ENCODE results near the gene LRIF1. TPM values are rescaled to one million over a fixed set of nuclear protein-coding genes. Genes with fewer than 3 reads are reported as not detected.
"Not testable (repeated sequence)": the region's sequence is repeated elsewhere in the genome, so short reads cannot be mapped to it uniquely, and the experiment has no call there.

LRIF1 gene
- total and polyA plus RNA-seq, 2 of the 8 experiments (the other 6 are each of a cell fraction or from before 2014, with no cell fraction given) = 5.2 to 19.3 TPM

DNA sequence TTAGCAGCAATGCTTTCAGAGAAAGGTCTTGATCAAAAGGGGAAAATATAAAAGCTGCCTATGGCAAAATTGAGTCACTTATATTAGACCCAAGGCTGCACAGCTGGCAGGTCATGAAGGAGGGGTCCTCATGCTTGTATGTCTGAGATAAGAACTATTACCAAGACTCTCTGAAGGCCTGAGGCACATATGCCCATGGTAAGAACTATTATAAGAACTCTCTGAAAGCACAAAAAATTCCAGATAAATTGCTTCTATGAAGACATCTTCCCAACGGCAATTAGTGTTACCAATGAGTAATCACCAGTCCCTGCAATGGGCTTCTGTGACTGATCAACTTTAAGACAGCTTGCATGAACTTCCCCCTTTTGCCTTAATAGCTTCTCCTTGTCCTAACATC, 42.8 kb upstream of the LRIF1 start:
- Histone ChIP-seq H3K4me2 (ENCODE audit: insufficient read depth in 1 of 2, low read depth in 2 of 2, low read length in 2 of 2) (no peak overlapping the region), H3K56ac (replicated peaks; ENCODE audit: insufficient read length, low read depth, low read length) (no peak overlapping the region), H3K4me3 (ENCODE audit: extremely low read depth in 1 of 4, insufficient read depth in 2 of 4, low read depth in 3 of 4, low read length in 4 of 4) (no peak overlapping the region), H3K18ac (ENCODE audit: extremely low read depth, low read length) (no peak overlapping the region), H3K9ac (replicated peaks in 1 of 4; ENCODE audit: extremely low read depth in 1 of 4, low read depth in 3 of 4, low read length in 3 of 4) (no peak overlapping the region), H4K91ac (replicated peaks; ENCODE audit: insufficient read length, low read length) (no peak overlapping the region), H2BK15ac (ENCODE audit: low read length) (no peak overlapping the region), H3K14ac (ENCODE audit: insufficient read length) (no peak overlapping the region), H3K36me3 (ENCODE audit: control insufficient read depth in 2 of 4, insufficient read depth in 4 of 4, low read length in 3 of 4) (no peaks in the 10 kb centered on the region), H2AK5ac (ENCODE audit: low read depth, low read length) (no peak overlapping the region), H2BK5ac (ENCODE audit: low read depth, low read length) (no peak overlapping the region), H4K5ac (ENCODE audit: insufficient read length, low read depth, low read length) (no peak overlapping the region), H2BK20ac (ENCODE audit: low read length) (no peak overlapping the region), H3K4ac (replicated peaks; ENCODE audit: insufficient read length, low read depth, low read length) (no peak overlapping the region), H2BK12ac (ENCODE audit: low read depth, low read length) (no peak overlapping the region), H3K9me3 (ENCODE audit: insufficient read depth in 2 of 2, low read depth in 1 of 2, low read length in 1 of 2) (peaks cover 23 to 31% of the 10 kb centered on the region in 2 experiments; a peak in 3 of 4 replicates), H4K8ac (ENCODE audit: extremely low read depth, insufficient read depth, low read length) (no peak overlapping the region), H2AFZ (ENCODE audit: low read length) (no peak overlapping the region), H2BK120ac (replicated peaks; ENCODE audit: low read depth, low read length) (no peak overlapping the region), H3K4me1 (replicated peaks in 1 of 4; ENCODE audit: control insufficient read depth in 3 of 4, insufficient read depth in 4 of 4, low read length in 3 of 4) (no peaks in the 10 kb centered on the region), H3K27ac (ENCODE audit: low read depth, low read length) (no peak overlapping the region), H3K79me1 (ENCODE audit: low read depth, low read length) (no peaks in the 10 kb centered on the region), H3K23ac (ENCODE audit: insufficient read length) (no peak overlapping the region), H3K23me2 (ENCODE audit: low read depth, low read length) (no peaks in the 10 kb centered on the region), H3K27me3 (replicated peaks in 1 of 4; ENCODE audit: control insufficient read depth in 3 of 4, extremely low read depth in 1 of 4, insufficient read depth in 3 of 4, low read length in 3 of 4) (no peaks in the 10 kb centered on the region), H4K20me1 (replicated peaks in 1 of 2; ENCODE audit: control insufficient read depth in 1 of 2, insufficient read depth in 2 of 2, low read length in 2 of 2) (no peaks in the 10 kb centered on the region), H3K79me2 (ENCODE audit: control insufficient read depth in 1 of 2, insufficient read depth in 2 of 2, low read length in 2 of 2) (no peaks in the 10 kb centered on the region)
- no peak for FAIRE-seq
- no peak for DNase-seq (ENCODE audit: low read depth in 1 of 2, low spot score in 2 of 2)
- WGBS, 2 experiments (ENCODE audit: extremely low coverage in 1 of 2, insufficient coverage in 1 of 2, insufficient read length in 1 of 2, insufficient replicate concordance in 2 of 2, low coverage in 1 of 2, low lambda C conversion rate in 2 of 2, missing lambda C conversion rate in 1 of 2) = 100% methylated on average over 1 of the region's 1 CpG; no CpG with 5 or more reads in 1 of the 2 experiments
- TF ChIP-seq NRF1 (IDR thresholded peaks at IDR 0.05; ENCODE audit: low read depth, low read length) (no peak), NANOG (IDR thresholded peaks at IDR 0.05; ENCODE audit: insufficient read depth, low read depth, low read length, poor library complexity, severe bottlenecking) (no peak), BACH1 (IDR thresholded peaks at IDR 0.05; ENCODE audit: low read length) (no peak)
- POLR2A ChIA-PET (ENCODE audit: partially characterized antibody) = no interaction called here
- CTCF ChIA-PET (ENCODE audit: partially characterized antibody) = no interaction called here

DNA sequence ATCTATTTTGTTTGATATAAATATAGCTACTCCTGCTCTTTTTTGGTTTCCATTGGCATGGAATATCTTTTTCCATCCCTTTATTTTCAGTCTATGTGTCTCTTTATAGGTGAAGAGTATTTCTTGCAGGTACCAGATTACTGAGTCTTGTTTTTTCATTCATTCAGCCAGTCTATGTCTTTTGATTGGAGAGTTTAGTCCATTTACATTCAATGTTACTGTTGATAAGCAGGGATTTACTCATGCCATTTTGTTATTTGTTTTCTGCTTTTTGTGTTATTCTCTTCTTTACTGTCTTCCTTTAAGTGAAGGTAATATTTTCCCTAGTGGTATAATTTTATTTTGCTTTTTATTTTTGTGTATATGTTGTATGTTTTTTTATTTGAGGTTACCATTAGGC, 35.9 kb upstream of the LRIF1 start:
- DNase-seq (ENCODE audit: low read depth in 1 of 2, low spot score in 2 of 2); H3K27ac ChIP-seq (ENCODE audit: low read depth, low read length); H4K20me1 ChIP-seq (replicated peaks in 1 of 2; ENCODE audit: control insufficient read depth in 1 of 2, insufficient read depth in 2 of 2, low read length in 2 of 2); H4K5ac ChIP-seq (ENCODE audit: insufficient read length, low read depth, low read length); H3K14ac ChIP-seq (ENCODE audit: insufficient read length); H3K23ac ChIP-seq (ENCODE audit: insufficient read length); POLR2A ChIA-PET (ENCODE audit: partially characterized antibody); H3K79me2 ChIP-seq (ENCODE audit: control insufficient read depth in 1 of 2, insufficient read depth in 2 of 2, low read length in 2 of 2); H3K36me3 ChIP-seq (ENCODE audit: control insufficient read depth in 2 of 4, insufficient read depth in 4 of 4, low read length in 3 of 4); H3K56ac ChIP-seq (replicated peaks; ENCODE audit: insufficient read length, low read depth, low read length); H2BK120ac ChIP-seq (replicated peaks; ENCODE audit: low read depth, low read length); H3K23me2 ChIP-seq (ENCODE audit: low read depth, low read length); H3K9me3 ChIP-seq (ENCODE audit: insufficient read depth in 2 of 2, low read depth in 1 of 2, low read length in 1 of 2); H3K4me1 ChIP-seq (replicated peaks in 1 of 4; ENCODE audit: control insufficient read depth in 3 of 4, insufficient read depth in 4 of 4, low read length in 3 of 4); FAIRE-seq; H3K4me3 ChIP-seq (ENCODE audit: extremely low read depth in 1 of 4, insufficient read depth in 2 of 4, low read depth in 3 of 4, low read length in 4 of 4); H3K9ac ChIP-seq (replicated peaks in 1 of 4; ENCODE audit: extremely low read depth in 1 of 4, low read depth in 3 of 4, low read length in 3 of 4); H3K27me3 ChIP-seq (replicated peaks in 1 of 4; ENCODE audit: control insufficient read depth in 3 of 4, extremely low read depth in 1 of 4, insufficient read depth in 3 of 4, low read length in 3 of 4); H2BK20ac ChIP-seq (ENCODE audit: low read length); H2AFZ ChIP-seq (ENCODE audit: low read length); H2BK15ac ChIP-seq (ENCODE audit: low read length); H4K91ac ChIP-seq (replicated peaks; ENCODE audit: insufficient read length, low read length); H4K8ac ChIP-seq (ENCODE audit: extremely low read depth, insufficient read depth, low read length); H3K18ac ChIP-seq (ENCODE audit: extremely low read depth, low read length); H3K4me2 ChIP-seq (ENCODE audit: insufficient read depth in 1 of 2, low read depth in 2 of 2, low read length in 2 of 2); H3K79me1 ChIP-seq (ENCODE audit: low read depth, low read length); H2BK5ac ChIP-seq (ENCODE audit: low read depth, low read length); H3K4ac ChIP-seq (replicated peaks; ENCODE audit: insufficient read length, low read depth, low read length); H2AK5ac ChIP-seq (ENCODE audit: low read depth, low read length); H2BK12ac ChIP-seq (ENCODE audit: low read depth, low read length): not testable (repeated sequence)
- CTCF ChIA-PET (ENCODE audit: partially characterized antibody) = interaction anchor here (0.6 to 1.4 kb wide), 2 partner anchors 31 to 368 kb away, joined by 3 to 4 read pairs; no protein-coding TSS in a partner anchor
